ENCODE measurements around the gene DSC2.

DSC2 gene

DNA sequence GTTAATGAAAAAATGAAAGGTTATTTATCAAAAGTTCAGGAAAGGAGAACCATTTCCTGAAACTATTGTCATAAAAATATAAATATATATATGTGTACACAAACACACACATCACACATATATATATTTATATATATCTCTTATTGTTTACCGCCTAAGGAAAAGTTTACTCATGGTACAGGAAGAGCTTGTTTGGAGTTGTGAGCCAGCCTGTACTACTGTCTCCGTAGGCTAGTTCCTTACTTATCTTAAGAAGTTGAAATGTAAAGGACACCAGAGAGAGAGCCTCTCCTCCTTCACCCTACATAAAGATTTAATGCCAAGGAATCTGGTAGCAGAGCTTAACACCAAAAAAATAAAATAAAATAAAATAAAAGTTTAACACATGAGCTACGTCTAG, 40.8 kb upstream of the DSC2 start:
- H3K9me3 ChIP-seq (ENCODE audit: insufficient read depth, low read length): no peaks in the 10 kb centered on the region
- TF ChIP-seq, protein P1, sequence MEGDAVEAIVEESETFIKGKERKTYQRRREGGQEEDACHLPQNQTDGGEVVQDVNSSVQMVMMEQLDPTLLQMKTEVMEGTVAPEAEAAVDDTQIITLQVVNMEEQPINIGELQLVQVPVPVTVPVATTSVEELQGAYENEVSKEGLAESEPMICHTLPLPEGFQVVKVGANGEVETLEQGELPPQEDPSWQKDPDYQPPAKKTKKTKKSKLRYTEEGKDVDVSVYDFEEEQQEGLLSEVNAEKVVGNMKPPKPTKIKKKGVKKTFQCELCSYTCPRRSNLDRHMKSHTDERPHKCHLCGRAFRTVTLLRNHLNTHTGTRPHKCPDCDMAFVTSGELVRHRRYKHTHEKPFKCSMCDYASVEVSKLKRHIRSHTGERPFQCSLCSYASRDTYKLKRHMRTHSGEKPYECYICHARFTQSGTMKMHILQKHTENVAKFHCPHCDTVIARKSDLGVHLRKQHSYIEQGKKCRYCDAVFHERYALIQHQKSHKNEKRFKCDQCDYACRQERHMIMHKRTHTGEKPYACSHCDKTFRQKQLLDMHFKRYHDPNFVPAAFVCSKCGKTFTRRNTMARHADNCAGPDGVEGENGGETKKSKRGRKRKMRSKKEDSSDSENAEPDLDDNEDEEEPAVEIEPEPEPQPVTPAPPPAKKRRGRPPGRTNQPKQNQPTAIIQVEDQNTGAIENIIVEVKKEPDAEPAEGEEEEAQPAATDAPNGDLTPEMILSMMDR (IDR thresholded peaks at IDR 0.05; ENCODE audit: low read depth, low read length): no peak
- no peak for TF ChIP-seq EZH2phosphoT487 (IDR thresholded peaks at IDR 0.05; ENCODE audit: low read depth)
- H3K4me2 ChIP-seq (ENCODE audit: low read length): no peak overlapping the region
- no peaks in the 10 kb centered on the region for H3K27me3 ChIP-seq (ENCODE audit: low read depth, low read length)
- no peaks in the 10 kb centered on the region for H3K4me1 ChIP-seq (ENCODE audit: low read length)
- no peak overlapping the region for H2AFZ ChIP-seq (ENCODE audit: low read depth, low read length)
- H3K27ac ChIP-seq (ENCODE audit: low read length): no peak overlapping the region
- H3K4me3 ChIP-seq (ENCODE audit: low read length): no peak overlapping the region
- no peaks in the 10 kb centered on the region for H4K20me1 ChIP-seq (ENCODE audit: insufficient read depth, low read length)
- no peaks in the 10 kb centered on the region for H3K36me3 ChIP-seq (replicated peaks; ENCODE audit: low read depth, low read length)
- no peak overlapping the region for H3K9ac ChIP-seq (ENCODE audit: low read length)
- H3K79me2 ChIP-seq (ENCODE audit: low read length): no peaks in the 10 kb centered on the region

DNA sequence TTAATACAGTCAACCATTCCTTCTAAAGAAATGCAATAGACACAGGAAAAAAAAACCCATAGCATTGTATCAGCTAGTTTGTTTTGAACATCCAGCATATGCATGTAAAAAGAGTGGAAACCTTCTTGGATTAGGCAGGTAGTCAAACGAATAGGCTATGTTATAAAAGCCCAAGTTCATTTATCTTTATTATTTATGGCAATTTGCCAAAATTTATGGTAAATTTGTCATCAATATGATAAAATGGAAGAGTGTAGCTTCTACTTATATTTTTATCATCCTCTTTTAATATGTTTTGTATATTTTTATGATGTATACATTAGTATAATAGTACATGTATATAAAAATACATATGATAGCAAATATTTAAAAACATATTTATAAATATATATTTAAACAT, 36.5 kb upstream of the DSC2 start:
- no peak for TF ChIP-seq EZH2phosphoT487 (IDR thresholded peaks at IDR 0.05; ENCODE audit: low read depth)
- TF ChIP-seq, protein P1 (IDR thresholded peaks at IDR 0.05; ENCODE audit: low read depth, low read length): no peak
- no peak overlapping the region for H3K27ac ChIP-seq (ENCODE audit: low read length)
- H3K79me2 ChIP-seq (ENCODE audit: low read length): no peaks in the 10 kb centered on the region
- H3K36me3 ChIP-seq (replicated peaks; ENCODE audit: low read depth, low read length): no peaks in the 10 kb centered on the region
- H3K9me3 ChIP-seq (ENCODE audit: insufficient read depth, low read length): no peaks in the 10 kb centered on the region
- H3K4me2 ChIP-seq (ENCODE audit: low read length): no peak overlapping the region
- no peaks in the 10 kb centered on the region for H4K20me1 ChIP-seq (ENCODE audit: insufficient read depth, low read length)
- H3K4me1 ChIP-seq (ENCODE audit: low read length): no peaks in the 10 kb centered on the region
- H3K9ac ChIP-seq (ENCODE audit: low read length): no peak overlapping the region
- no peak overlapping the region for H2AFZ ChIP-seq (ENCODE audit: low read depth, low read length)
- H3K27me3 ChIP-seq (ENCODE audit: low read depth, low read length): no peaks in the 10 kb centered on the region
- H3K4me3 ChIP-seq (ENCODE audit: low read length): no peak overlapping the region

DNA sequence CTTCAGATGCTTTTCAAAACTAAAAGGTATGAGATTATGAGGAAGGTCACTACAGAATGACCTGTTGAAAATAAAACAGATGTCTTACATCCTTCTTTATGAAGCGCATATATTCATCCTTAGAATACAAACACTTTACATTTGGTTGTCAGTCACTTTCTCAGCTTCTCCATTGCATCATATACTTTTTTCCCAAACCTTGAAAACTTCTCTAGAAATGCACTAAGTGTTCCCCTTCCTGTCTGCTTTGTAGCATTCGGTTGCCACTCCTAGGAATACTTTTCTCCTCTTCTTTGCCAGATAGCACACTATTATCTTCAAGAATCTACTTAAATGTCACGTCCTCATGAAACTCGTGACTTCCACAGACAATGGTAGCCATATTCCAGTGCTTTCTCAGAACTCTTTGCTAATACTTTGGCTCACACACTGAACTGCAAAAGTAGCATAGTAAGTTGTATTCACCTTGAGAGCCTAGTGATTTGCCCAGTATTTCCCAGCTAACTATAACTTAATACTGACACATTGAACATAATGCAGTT, 32.8 kb upstream of the DSC2 start:
- H4K20me1 ChIP-seq (ENCODE audit: insufficient read depth, low read length): no peaks in the 10 kb centered on the region
- no peaks in the 10 kb centered on the region for H3K27me3 ChIP-seq (ENCODE audit: low read depth, low read length)
- no peaks in the 10 kb centered on the region for H3K36me3 ChIP-seq (replicated peaks; ENCODE audit: low read depth, low read length)
- H3K79me2 ChIP-seq (ENCODE audit: low read length): no peaks in the 10 kb centered on the region
- TF ChIP-seq EZH2phosphoT487 (IDR thresholded peaks at IDR 0.05; ENCODE audit: low read depth): no peak
- TF ChIP-seq, protein P1 (IDR thresholded peaks at IDR 0.05; ENCODE audit: low read depth, low read length): no peak
- no peak overlapping the region for H3K4me2 ChIP-seq (ENCODE audit: low read length)
- H3K9ac ChIP-seq (ENCODE audit: low read length): no peak overlapping the region
- H3K9me3 ChIP-seq (ENCODE audit: insufficient read depth, low read length): no peaks in the 10 kb centered on the region
- no peaks in the 10 kb centered on the region for H3K4me1 ChIP-seq (ENCODE audit: low read length)
- H3K4me3 ChIP-seq (ENCODE audit: low read length): no peak overlapping the region
- H2AFZ ChIP-seq (ENCODE audit: low read depth, low read length): peak overlapping the region; percentile 62; the same call in 1 of the 2 replicates
- no peak overlapping the region for H3K27ac ChIP-seq (ENCODE audit: low read length)

DNA sequence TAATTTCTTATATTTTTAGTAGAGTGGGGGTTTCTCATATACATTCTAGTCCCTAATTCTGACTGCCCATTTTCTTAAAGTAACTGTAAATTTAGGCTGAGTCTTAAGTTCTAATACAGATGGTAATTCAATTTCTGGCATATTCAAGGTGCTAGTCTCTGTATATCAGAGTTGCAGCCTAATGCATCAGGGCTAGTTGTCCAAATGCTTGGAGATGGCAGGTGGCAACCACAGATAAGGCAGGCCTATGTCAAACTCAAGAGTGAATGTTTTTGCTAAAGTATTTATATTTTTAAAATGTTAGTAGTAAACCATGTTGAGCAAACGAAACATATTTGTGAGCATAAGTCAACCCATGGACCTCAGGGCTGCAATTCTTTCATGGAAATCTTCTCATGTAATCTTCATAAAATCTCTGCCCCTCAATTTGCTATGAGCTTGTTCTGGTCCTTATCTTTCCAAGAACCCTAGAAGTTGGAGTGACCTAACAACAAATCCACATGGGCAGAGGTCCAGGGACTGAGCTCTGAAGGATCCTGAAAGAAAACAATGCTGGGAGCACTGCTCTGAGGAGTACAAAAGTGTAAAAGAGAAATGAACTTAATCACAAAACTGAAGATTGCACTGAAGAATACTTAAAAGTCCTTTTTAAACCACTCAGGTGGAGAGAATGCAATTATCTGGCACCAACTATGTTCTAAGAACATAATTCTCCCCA, 27.3 kb upstream of the DSC2 start:
- Histone ChIP-seq H3K4me3 (ENCODE audit: low read length) (no peak overlapping the region), H3K27ac (ENCODE audit: low read length) (no peak overlapping the region), H3K36me3 (replicated peaks; ENCODE audit: low read depth, low read length) (no peaks in the 10 kb centered on the region), H3K9me3 (ENCODE audit: insufficient read depth, low read length) (no peaks in the 10 kb centered on the region), H3K4me1 (ENCODE audit: low read length) (no peaks in the 10 kb centered on the region), H3K9ac (ENCODE audit: low read length) (no peak overlapping the region), H3K79me2 (ENCODE audit: low read length) (no peaks in the 10 kb centered on the region), H2AFZ (ENCODE audit: low read depth, low read length) (no peak overlapping the region), H3K4me2 (ENCODE audit: low read length) (no peak overlapping the region), H4K20me1 (ENCODE audit: insufficient read depth, low read length) (no peaks in the 10 kb centered on the region), H3K27me3 (ENCODE audit: low read depth, low read length) (no peaks in the 10 kb centered on the region)
- no peak for TF ChIP-seq EZH2phosphoT487 (IDR thresholded peaks at IDR 0.05; ENCODE audit: low read depth)
- TF ChIP-seq, protein P1 (IDR thresholded peaks at IDR 0.05; ENCODE audit: low read depth, low read length): no peak

Measured in OCI-LY3 (cell line).